CD14-positive monocyte (primary cell): Measurements from ENCODE around the gene NBPF9. TPM values are rescaled to one million over a fixed set of nuclear protein-coding genes. Genes with fewer than 3 reads are reported as not detected.
"Not testable (repeated sequence)": the region's sequence is repeated elsewhere in the genome, so short reads cannot be mapped to it uniquely, and the experiment has no call there.

ENCODE experiments used
- DNase-seq, 3 donors: peaks; one replicate each; pipeline ENCODE4 v3.0.0-alpha.2; 2011 to 2022
- H2AFZ ChIP-seq: 2 replicates; pipeline ENCODE4 v1.6.0; 2012; ENCODE audit warnings: mild to moderate bottlenecking, low read depth, low read length, inconsistent platforms; ENCODE audit not compliant: insufficient read depth, poor library complexity, severe bottlenecking
- H3K27ac ChIP-seq, 2 donors: 1 replicate in 1 of 2; 2 replicates in 1 of 2; pipeline ENCODE4 v1.5.1; 2012 to 2013; ENCODE audit warnings: low read length in 2 of 2, control low read depth in 1 of 2, inconsistent platforms in 1 of 2, low read depth in 1 of 2, mild to moderate bottlenecking in 1 of 2
- H3K27me3 ChIP-seq, 2 donors: one replicate each; pipeline versions ENCODE4 v1.6.0 to v1.6.1; 2011 to 2013; ENCODE audit warnings: low read length in 2 of 2; ENCODE audit not compliant: control insufficient read depth in 2 of 2, insufficient read depth in 2 of 2
- H3K36me3 ChIP-seq, 2 donors: replicated peaks in 1 of 2; 1 replicate in 1 of 2; 2 replicates in 1 of 2; pipeline versions ENCODE4 v1.5.1 to v1.6.1; 2012 to 2013; ENCODE audit warnings: low read length in 2 of 2, control low read depth in 1 of 2, inconsistent platforms in 1 of 2, mild to moderate bottlenecking in 1 of 2; ENCODE audit not compliant: insufficient read depth in 2 of 2, control insufficient read depth in 1 of 2
- H3K4me1 ChIP-seq, 2 donors: 1 replicate in 1 of 2; 2 replicates in 1 of 2; pipeline versions ENCODE4 v1.5.1 to v1.6.1; 2012 to 2013; ENCODE audit warnings: low read length in 2 of 2, control low read depth in 1 of 2, inconsistent platforms in 1 of 2, mild to moderate bottlenecking in 1 of 2, moderate library complexity in 1 of 2; ENCODE audit not compliant: insufficient read depth in 2 of 2, control insufficient read depth in 1 of 2
- H3K4me2 ChIP-seq: replicated peaks from 2 replicates; pipeline ENCODE3; 2012; ENCODE audit warnings: low read length, moderate library complexity, mild to moderate bottlenecking; ENCODE audit not compliant: poor library complexity, severe bottlenecking; ENCODE audit errors: extremely low read depth
- H3K4me3 ChIP-seq, 3 experiments: fragments of 200-600 bp in 1 of 3; sonication (generic) in 1 of 3; replicated peaks in 1 of 3; 1 replicate in 2 of 3; 2 replicates in 1 of 3; pipeline ENCODE4 v1.5.1; 2011 to 2013; ENCODE audit warnings: low read length in 3 of 3, mild to moderate bottlenecking in 3 of 3, control low read depth in 2 of 3, low read depth in 2 of 3, inconsistent platforms in 1 of 3, moderate library complexity in 1 of 3
- H3K79me2 ChIP-seq: 2 replicates; pipeline ENCODE4 v1.6.0; 2012; ENCODE audit warnings: mild to moderate bottlenecking, control low read depth, inconsistent platforms, low read length, moderate library complexity; ENCODE audit not compliant: insufficient read depth
- H3K9ac ChIP-seq: 2 replicates; pipeline ENCODE4 v1.6.0; 2017; ENCODE audit warnings: low read length, mild to moderate bottlenecking; ENCODE audit not compliant: insufficient read depth, poor library complexity, severe bottlenecking
- H3K9me3 ChIP-seq, 2 donors: replicated peaks in 1 of 2; 1 replicate in 1 of 2; 2 replicates in 1 of 2; pipeline versions ENCODE4 v1.5.1 to v1.6.1; 2012 to 2013; ENCODE audit warnings: low read length in 2 of 2, control low read depth in 1 of 2; ENCODE audit not compliant: control insufficient read depth in 1 of 2, insufficient read depth in 1 of 2
- H4K20me1 ChIP-seq: 2 replicates; pipeline ENCODE4 v1.6.0; 2012; ENCODE audit warnings: mild to moderate bottlenecking, low read length, control low read depth, moderate library complexity; ENCODE audit not compliant: insufficient read depth
- H3K27ac Mint-ChIP-seq, 7 donors: one replicate each; pipeline ENCODE4 v1.8.0; 2020; ENCODE audit warnings: mild to moderate bottlenecking in 7 of 7, mixed read lengths in 7 of 7, moderate library complexity in 6 of 7, inconsistent platforms in 2 of 7
- H3K27me3 Mint-ChIP-seq, 3 donors: one replicate each; pipeline ENCODE4 v1.8.0; 2021 to 2022; ENCODE audit warnings: low read depth in 3 of 3, mild to moderate bottlenecking in 3 of 3, mixed read lengths in 3 of 3, moderate library complexity in 3 of 3, inconsistent platforms in 1 of 3
- H3K36me3 Mint-ChIP-seq, 2 donors: one replicate each; pipeline ENCODE4 v1.8.0; 2020; ENCODE audit warnings: mixed read lengths in 2 of 2, inconsistent platforms in 1 of 2, mild to moderate bottlenecking in 1 of 2
- H3K4me1 Mint-ChIP-seq: one replicate; pipeline ENCODE4 v1.8.0; 2020; ENCODE audit warnings: mild to moderate bottlenecking, mixed read lengths
- H3K4me3 Mint-ChIP-seq, 2 donors: one replicate each; pipeline ENCODE4 v1.8.0; 2020; ENCODE audit warnings: mild to moderate bottlenecking in 2 of 2, mixed read lengths in 2 of 2, moderate library complexity in 1 of 2
- H3K9me3 Mint-ChIP-seq, 7 donors: one replicate each; pipeline ENCODE4 v1.8.0; 2020 to 2022; ENCODE audit warnings: mixed read lengths in 7 of 7, mild to moderate bottlenecking in 6 of 7, moderate library complexity in 6 of 7, inconsistent platforms in 2 of 7
- WGBS: methylation state at CpG from one replicate; pipeline ENCODE4 v1.1.5; 2013; ENCODE audit warnings: missing lambda C conversion rate; ENCODE audit not compliant: insufficient coverage; 5-methylcytosine and 5-hydroxymethylcytosine counted together
- intact Hi-C, 2 donors: fragments of 100-400 bp; cut with micrococcal nuclease; formaldehyde crosslinking; loops; one replicate each; pipeline versions ENCODE4 v1.15.0 to v1.15.1; 2023
- polyA plus RNA-seq, 3 donors: library from polyadenylated mRNA; depleted of rRNA in 1 of 3; unstranded in 2 of 3; stranded (reverse) in 1 of 3; fragments of 300-500 nt in 2 of 3; fragments of >200 nt in 1 of 3; fragmentation: Illumina TruSeq in 2 of 3; gene quantifications; 1 replicate in 2 of 3; 2 replicates in 1 of 3; pipeline ENCODE4 v1.2.3, GENCODE V29; 2012 to 2021

NBPF9 gene
- polyA plus RNA-seq, 3 donors = 0.37 to 22.4 (median 0.66) TPM

- H3K4me3 ChIP-seq, H3K27ac Mint-ChIP-seq, H3K9ac ChIP-seq, H3K79me2 ChIP-seq, H3K9me3 Mint-ChIP-seq, H3K36me3 Mint-ChIP-seq, DNase-seq, H3K4me1 Mint-ChIP-seq, H3K4me2 ChIP-seq, H3K36me3 ChIP-seq, H3K27ac ChIP-seq, H3K4me3 Mint-ChIP-seq, intact Hi-C loops, H3K27me3 ChIP-seq, H3K27me3 Mint-ChIP-seq, H4K20me1 ChIP-seq, H3K4me1 ChIP-seq, H3K9me3 ChIP-seq, H2AFZ ChIP-seq: not testable (repeated sequence)
- no CpG with 5 or more reads among the region's 2 CpGs for WGBS
Measured at GRCh38 chr1:149008769-149009168, 94.6 kb downstream of the NBPF9 start.

GRCh38 chr1:149008326-149008725 lies 95.0 kb downstream of the NBPF9 start:
- H3K4me3 ChIP-seq, H3K4me1 ChIP-seq, DNase-seq, H2AFZ ChIP-seq, intact Hi-C loops, H3K79me2 ChIP-seq, H3K27ac Mint-ChIP-seq, H3K27me3 Mint-ChIP-seq, H3K9ac ChIP-seq, H3K36me3 ChIP-seq, H4K20me1 ChIP-seq, H3K9me3 Mint-ChIP-seq, H3K9me3 ChIP-seq, H3K27ac ChIP-seq, H3K27me3 ChIP-seq, H3K4me1 Mint-ChIP-seq, H3K4me3 Mint-ChIP-seq, H3K4me2 ChIP-seq, H3K36me3 Mint-ChIP-seq: not testable (repeated sequence)
- WGBS = no CpG with 5 or more reads among the region's 4 CpGs
